HCT116 (cell line): ENCODE data around the gene HDLBP. TPM values are rescaled to one million over a fixed set of nuclear protein-coding genes. Genes with fewer than 3 reads are reported as not detected.

Source experiments
- ATAC-seq: fragments of 200-7000 bp; cut with Tn5 transposase; 2 replicates; pipeline ENCODE4 v1.9.1; 2020; ENCODE audit warnings: mild to moderate bottlenecking, moderate library complexity
- BruUV-seq: library from RNA; stranded (reverse); fragments of 400-500 nt; replicated peaks from 2 replicates; lab custom pipeline; 2021; lab: Mats Ljungman, UMichigan
- CTCF ChIA-PET: fragments of 300-600 bp; sonication (Branson Sonifier 250); formaldehyde crosslinking; loops from one replicate; lab custom pipeline; 2021; ENCODE audit warnings: antibody characterized with exemption; lab: Charles Lee
- POLR2A ChIA-PET: fragments of 300-600, 350-600 bp; sonication (Branson Sonifier 250); formaldehyde crosslinking; loops from one replicate; lab custom pipeline; 2021; ENCODE audit warnings: antibody characterized with exemption; lab: Charles Lee
- RAD21 ChIA-PET, 2 experiments: fragments of 300-600 bp; sonication (Branson Sonifier 250); formaldehyde crosslinking; loops; one replicate each; lab custom pipeline; 2023; ENCODE audit warnings: low total read pairs in 2 of 2; ENCODE audit not compliant: uncharacterized antibody in 2 of 2, unreplicated experiment in 2 of 2, low non-redundant PET in 1 of 2; lab: Charles Lee
- DNase-seq: peaks from one replicate; pipeline ENCODE4 v3.0.0-alpha.2; 2010; ENCODE audit warnings: low read depth, low spot score
- H2AFZ ChIP-seq: fragments of 200-600 bp; shearing (Covaris generic), sonication (generic); 2 replicates; pipeline ENCODE4 v1.6.1; 2017; ENCODE audit warnings: low read depth, mixed run types, mixed read lengths, antibody characterized with exemption, low read length; ENCODE audit not compliant: poor library complexity, severe bottlenecking
- H3K27ac ChIP-seq: 2 replicates; pipeline ENCODE4 v1.5.1; 2012; ENCODE audit warnings: low read depth, low read length
- H3K27me3 ChIP-seq: fragments of 200-600 bp; sonication (generic); 2 replicates; pipeline ENCODE4 v1.6.1; 2016; ENCODE audit warnings: mixed run types, low read length, mixed read lengths; ENCODE audit not compliant: insufficient read depth
- H3K36me3 ChIP-seq, 2 experiments: fragments of 200-500 bp in 1 of 2; fragments of 200-600 bp in 1 of 2; sonication (Bioruptor generic) in 1 of 2; sonication (generic) in 1 of 2; 2 replicates each; pipeline versions ENCODE4 v1.5.1 to v1.6.1; 2014 to 2016; ENCODE audit warnings: low read length in 2 of 2, inconsistent platforms in 1 of 2, mixed read lengths in 1 of 2, mixed run types in 1 of 2; ENCODE audit not compliant: insufficient read depth in 2 of 2, control insufficient read depth in 1 of 2
- H3K4me1 ChIP-seq, 2 experiments: fragments of 200-600 bp in 1 of 2; sonication (generic) in 1 of 2; 2 replicates each; pipeline versions ENCODE4 v1.5.1 to v1.6.1; 2012 to 2017; ENCODE audit warnings: low read length in 2 of 2, inconsistent platforms in 1 of 2, mild to moderate bottlenecking in 1 of 2, mixed read lengths in 1 of 2, mixed run types in 1 of 2, moderate library complexity in 1 of 2; ENCODE audit not compliant: insufficient read depth in 2 of 2, control insufficient read depth in 1 of 2
- H3K4me2 ChIP-seq: fragments of 200-600 bp; sonication (generic); 2 replicates; pipeline ENCODE4 v1.6.1; 2017; ENCODE audit warnings: mixed run types, low read length, mixed read lengths
- H3K4me3 ChIP-seq, 2 experiments: fragments of 200-600 bp in 1 of 2; sonication (generic) in 1 of 2; replicated peaks in 1 of 2; 2 replicates each; pipeline ENCODE4 v1.5.1; 2011 to 2016; ENCODE audit warnings: low read length in 2 of 2, control low read depth in 1 of 2, low read depth in 1 of 2, mild to moderate bottlenecking in 1 of 2, mixed read lengths in 1 of 2, mixed run types in 1 of 2
- H3K79me2 ChIP-seq: fragments of 200-600 bp; sonication (generic); 2 replicates; pipeline ENCODE4 v1.6.1; 2017; ENCODE audit warnings: mild to moderate bottlenecking, mixed run types, low read length, moderate library complexity, mixed read lengths; ENCODE audit not compliant: insufficient read depth
- H3K9ac ChIP-seq: fragments of 200-600 bp; sonication (generic); 2 replicates; pipeline ENCODE4 v1.6.1; 2016; ENCODE audit warnings: low read length, mixed read lengths
- H3K9me2 ChIP-seq: fragments of 200-600 bp; sonication (generic), shearing (Covaris generic); 2 replicates; pipeline ENCODE4 v1.6.1; 2017; ENCODE audit warnings: mixed run types, mild to moderate bottlenecking, moderate library complexity; ENCODE audit not compliant: insufficient read depth
- H3K9me3 ChIP-seq, 2 experiments: fragments of 200-500 bp in 1 of 2; fragments of 200-600 bp in 1 of 2; sonication (Bioruptor generic) in 1 of 2; sonication (generic) in 1 of 2; 2 replicates each; pipeline ENCODE4 v1.6.1; 2014 to 2017; ENCODE audit warnings: low read length in 2 of 2, mixed read lengths in 2 of 2, inconsistent platforms in 1 of 2, low read depth in 1 of 2, mild to moderate bottlenecking in 1 of 2, mixed run types in 1 of 2, moderate library complexity in 1 of 2; ENCODE audit not compliant: control insufficient read depth in 1 of 2, insufficient read depth in 1 of 2
- H4K20me1 ChIP-seq: fragments of 200-600 bp; sonication (generic), shearing (Covaris generic); 2 replicates; pipeline ENCODE4 v1.6.1; 2017; ENCODE audit warnings: mixed run types, mild to moderate bottlenecking, moderate library complexity; ENCODE audit not compliant: insufficient read depth
- CBX3 ChIP-seq: IDR thresholded peaks from 2 replicates; pipeline ENCODE4 v1.6.1; 2012; ENCODE audit warnings: low read depth
- CEBPB ChIP-seq: IDR thresholded peaks from 2 replicates; pipeline ENCODE4 v1.6.1; 2012; ENCODE audit warnings: low read depth
- EGR1 ChIP-seq: IDR thresholded peaks from 2 replicates; pipeline ENCODE4 v1.6.1; 2012; ENCODE audit warnings: low read depth
- ELF1 ChIP-seq: IDR thresholded peaks from 2 replicates; pipeline ENCODE4 v1.6.1; 2012; ENCODE audit warnings: low read depth, borderline replicate concordance
- EZH2 ChIP-seq: fragments of 200-600 bp; sonication (generic); IDR thresholded peaks from 2 replicates; pipeline ENCODE4 v1.6.1; 2017; ENCODE audit warnings: antibody characterized with exemption, mixed run types
- JUND ChIP-seq: IDR thresholded peaks from 2 replicates; pipeline ENCODE4 v1.6.1; 2012
- POLR2A ChIP-seq: IDR thresholded peaks from 2 replicates; pipeline ENCODE4 v1.7.0; 2011; ENCODE audit warnings: borderline replicate concordance; ENCODE audit not compliant: insufficient read depth, insufficient read length; ENCODE audit errors: extremely low read depth
- SIN3A ChIP-seq: IDR thresholded peaks from 2 replicates; pipeline ENCODE4 v1.6.1; 2012; ENCODE audit warnings: low read depth
- SRF ChIP-seq: IDR thresholded peaks from 2 replicates; pipeline ENCODE4 v1.6.1; 2012; ENCODE audit warnings: low read depth
- ZFX ChIP-seq: fragments of 450-650 bp; IDR thresholded peaks from 2 replicates; pipeline ENCODE4 v1.6.1; 2017
- ZNF274 ChIP-seq: fragments of 200-500 bp; sonication (Bioruptor generic); IDR thresholded peaks from 2 replicates; pipeline ENCODE4 v1.6.1; 2014; ENCODE audit warnings: mild to moderate bottlenecking, low read depth, low read length, inconsistent platforms
- intact Hi-C: fragments of 100-400 bp; cut with micrococcal nuclease; formaldehyde crosslinking; loops from 2 replicates; pipeline ENCODE4 v1.10.0; 2022
- total RNA-seq: library from RNA; stranded (reverse); gene quantifications from one replicate; pipeline ENCODE4 v1.2.1, GENCODE V29; 2021; ENCODE audit not compliant: unreplicated experiment
- TF ChIP-seq, protein P1 (sequence below): IDR thresholded peaks from 2 replicates; pipeline ENCODE4 v1.6.1; 2012; ENCODE audit warnings: low read depth
- TF ChIP-seq, protein P2 (sequence below), 3 experiments: fragments of 200-600 bp in 1 of 3; sonication (generic) in 1 of 3; IDR thresholded peaks in 2 of 3; conservative IDR thresholded peaks in 1 of 3; 2 replicates each; pipeline ENCODE4 v1.5.1; 2012 to 2017; ENCODE audit warnings: low read depth in 2 of 3, low read length in 2 of 3, antibody characterized with exemption in 1 of 3, borderline replicate concordance in 1 of 3, control low read depth in 1 of 3, mild to moderate bottlenecking in 1 of 3, mixed read lengths in 1 of 3, mixed run types in 1 of 3, moderate library complexity in 1 of 3; ENCODE audit not compliant: insufficient read depth in 1 of 3

HDLBP gene
- total RNA-seq, 1 experiment from 2014 or later, result 462 TPM

DNA sequence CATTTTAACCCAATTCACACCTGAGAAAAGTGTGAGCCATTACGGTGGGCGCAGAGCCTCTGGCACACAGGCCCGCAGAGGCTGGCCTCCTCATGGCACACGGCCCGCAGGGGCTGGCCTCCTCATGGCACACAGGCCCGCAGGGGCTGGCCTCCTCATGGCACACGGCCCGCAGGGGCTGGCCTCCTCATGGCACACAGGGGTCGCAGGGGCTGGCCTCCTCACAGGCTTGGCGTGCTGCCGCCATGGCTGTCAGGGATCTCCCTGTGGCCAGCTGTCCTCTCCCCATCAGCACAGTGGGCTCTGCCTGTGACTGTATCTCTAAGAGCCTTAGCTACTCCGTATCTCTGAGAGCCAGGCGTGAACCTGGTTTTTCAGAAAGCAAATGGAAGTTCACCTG is 102.4 kb downstream of the HDLBP start:
- no peak overlapping the region for H3K4me3 ChIP-seq
- H3K9me3 ChIP-seq, result no peaks in the 10 kb centered on the region
- POLR2A ChIA-PET, result no interaction called here
- RAD21 ChIA-PET, result no interaction called here
- H3K4me2 ChIP-seq, result no peak overlapping the region
- no peaks in the 10 kb centered on the region for H3K36me3 ChIP-seq
- no peaks in the 10 kb centered on the region for H3K79me2 ChIP-seq
- CTCF ChIA-PET, result no interaction called here
- intact Hi-C loops, result no loop called here
- ATAC-seq, result no peak
- TF ChIP-seq ELF1, result no peak
- TF ChIP-seq, protein P1, sequence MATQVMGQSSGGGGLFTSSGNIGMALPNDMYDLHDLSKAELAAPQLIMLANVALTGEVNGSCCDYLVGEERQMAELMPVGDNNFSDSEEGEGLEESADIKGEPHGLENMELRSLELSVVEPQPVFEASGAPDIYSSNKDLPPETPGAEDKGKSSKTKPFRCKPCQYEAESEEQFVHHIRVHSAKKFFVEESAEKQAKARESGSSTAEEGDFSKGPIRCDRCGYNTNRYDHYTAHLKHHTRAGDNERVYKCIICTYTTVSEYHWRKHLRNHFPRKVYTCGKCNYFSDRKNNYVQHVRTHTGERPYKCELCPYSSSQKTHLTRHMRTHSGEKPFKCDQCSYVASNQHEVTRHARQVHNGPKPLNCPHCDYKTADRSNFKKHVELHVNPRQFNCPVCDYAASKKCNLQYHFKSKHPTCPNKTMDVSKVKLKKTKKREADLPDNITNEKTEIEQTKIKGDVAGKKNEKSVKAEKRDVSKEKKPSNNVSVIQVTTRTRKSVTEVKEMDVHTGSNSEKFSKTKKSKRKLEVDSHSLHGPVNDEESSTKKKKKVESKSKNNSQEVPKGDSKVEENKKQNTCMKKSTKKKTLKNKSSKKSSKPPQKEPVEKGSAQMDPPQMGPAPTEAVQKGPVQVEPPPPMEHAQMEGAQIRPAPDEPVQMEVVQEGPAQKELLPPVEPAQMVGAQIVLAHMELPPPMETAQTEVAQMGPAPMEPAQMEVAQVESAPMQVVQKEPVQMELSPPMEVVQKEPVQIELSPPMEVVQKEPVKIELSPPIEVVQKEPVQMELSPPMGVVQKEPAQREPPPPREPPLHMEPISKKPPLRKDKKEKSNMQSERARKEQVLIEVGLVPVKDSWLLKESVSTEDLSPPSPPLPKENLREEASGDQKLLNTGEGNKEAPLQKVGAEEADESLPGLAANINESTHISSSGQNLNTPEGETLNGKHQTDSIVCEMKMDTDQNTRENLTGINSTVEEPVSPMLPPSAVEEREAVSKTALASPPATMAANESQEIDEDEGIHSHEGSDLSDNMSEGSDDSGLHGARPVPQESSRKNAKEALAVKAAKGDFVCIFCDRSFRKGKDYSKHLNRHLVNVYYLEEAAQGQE, result no peak
- TF ChIP-seq, all 23 proteins: peak for 0
- Histone ChIP-seq H3K9ac (no peak overlapping the region), H4K20me1 (no peaks in the 10 kb centered on the region), H3K27ac (no peak overlapping the region), H3K9me2 (no peaks in the 10 kb centered on the region), H3K27me3 (no peaks in the 10 kb centered on the region), H2AFZ (no peak overlapping the region), H3K4me1 (peaks cover 0 to under 1% of the 10 kb centered on the region in 2 experiments; a peak in 1 of 4 replicates)
- no TSS peak for BruUV-seq
- no peak for DNase-seq

DNA sequence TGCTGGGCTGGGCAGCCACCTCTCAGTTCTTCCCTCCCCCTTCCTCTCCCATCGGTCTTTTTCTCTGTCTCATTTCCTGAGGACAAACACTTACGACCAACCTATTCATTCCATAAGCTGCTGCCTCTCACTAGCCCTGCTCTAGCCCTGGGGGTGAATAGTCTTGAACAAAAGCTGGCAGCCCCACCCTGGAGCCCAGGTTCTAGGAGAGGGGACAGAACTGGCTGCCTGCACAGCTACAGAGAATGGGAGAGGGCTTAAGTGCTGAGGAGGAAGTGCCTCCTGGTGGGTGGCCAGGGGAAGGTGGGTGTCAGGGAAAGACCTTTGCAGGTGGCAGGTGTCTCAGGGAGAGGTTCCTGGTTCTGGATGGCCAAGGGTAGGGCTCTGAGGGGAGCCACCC is 104.2 kb downstream of the HDLBP start:
- Histone ChIP-seq H3K9me3 (no peaks in the 10 kb centered on the region), H3K9ac (no peak overlapping the region), H3K9me2 (no peaks in the 10 kb centered on the region), H3K36me3 (no peaks in the 10 kb centered on the region), H3K27me3 (no peaks in the 10 kb centered on the region), H2AFZ (no peak overlapping the region), H3K4me2 (no peak overlapping the region), H3K4me1 (no peaks in the 10 kb centered on the region), H3K79me2 (no peaks in the 10 kb centered on the region), H4K20me1 (no peaks in the 10 kb centered on the region), H3K27ac (no peak overlapping the region), H3K4me3 (no peak overlapping the region)
- DNase-seq (no peak), ATAC-seq (no peak)
- no TSS peak for BruUV-seq
- ChIA-PET RAD21 (no interaction called here), CTCF (no interaction called here), POLR2A (no interaction called here)
- intact Hi-C loops, result no loop called here
- no peak for TF ChIP-seq CBX3
- no peak for TF ChIP-seq ZNF274
- no peak for TF ChIP-seq ZFX
- no peak for TF ChIP-seq CEBPB
- no peak for TF ChIP-seq POLR2A
- TF ChIP-seq SRF, result no peak
- TF ChIP-seq SIN3A, result no peak
- TF ChIP-seq, protein P1, result no peak
- TF ChIP-seq EGR1, result no peak
- TF ChIP-seq EZH2, result no peak
- no peak for TF ChIP-seq JUND
- TF ChIP-seq, protein P2, sequence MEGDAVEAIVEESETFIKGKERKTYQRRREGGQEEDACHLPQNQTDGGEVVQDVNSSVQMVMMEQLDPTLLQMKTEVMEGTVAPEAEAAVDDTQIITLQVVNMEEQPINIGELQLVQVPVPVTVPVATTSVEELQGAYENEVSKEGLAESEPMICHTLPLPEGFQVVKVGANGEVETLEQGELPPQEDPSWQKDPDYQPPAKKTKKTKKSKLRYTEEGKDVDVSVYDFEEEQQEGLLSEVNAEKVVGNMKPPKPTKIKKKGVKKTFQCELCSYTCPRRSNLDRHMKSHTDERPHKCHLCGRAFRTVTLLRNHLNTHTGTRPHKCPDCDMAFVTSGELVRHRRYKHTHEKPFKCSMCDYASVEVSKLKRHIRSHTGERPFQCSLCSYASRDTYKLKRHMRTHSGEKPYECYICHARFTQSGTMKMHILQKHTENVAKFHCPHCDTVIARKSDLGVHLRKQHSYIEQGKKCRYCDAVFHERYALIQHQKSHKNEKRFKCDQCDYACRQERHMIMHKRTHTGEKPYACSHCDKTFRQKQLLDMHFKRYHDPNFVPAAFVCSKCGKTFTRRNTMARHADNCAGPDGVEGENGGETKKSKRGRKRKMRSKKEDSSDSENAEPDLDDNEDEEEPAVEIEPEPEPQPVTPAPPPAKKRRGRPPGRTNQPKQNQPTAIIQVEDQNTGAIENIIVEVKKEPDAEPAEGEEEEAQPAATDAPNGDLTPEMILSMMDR (IDR thresholded peaks at IDR 0.05 in 2 of 3, conservative IDR thresholded peaks at IDR 0.05 in 1 of 3; ENCODE audit: borderline replicate concordance in 1 of 3, insufficient read depth in 1 of 3, low read depth in 2 of 3, low read length in 2 of 3), result no peak
